ENCODE measurements around the gene CD96. TPM values are rescaled to one million over a fixed set of nuclear protein-coding genes. Genes with fewer than 3 reads are reported as not detected.
"Not testable (repeated sequence)": the region's sequence is repeated elsewhere in the genome, so short reads cannot be mapped to it uniquely, and the experiment has no call there.

Gene CD96
- total and polyA plus RNA-seq, 2 donors: 2.1 to 7.6 TPM

DNA sequence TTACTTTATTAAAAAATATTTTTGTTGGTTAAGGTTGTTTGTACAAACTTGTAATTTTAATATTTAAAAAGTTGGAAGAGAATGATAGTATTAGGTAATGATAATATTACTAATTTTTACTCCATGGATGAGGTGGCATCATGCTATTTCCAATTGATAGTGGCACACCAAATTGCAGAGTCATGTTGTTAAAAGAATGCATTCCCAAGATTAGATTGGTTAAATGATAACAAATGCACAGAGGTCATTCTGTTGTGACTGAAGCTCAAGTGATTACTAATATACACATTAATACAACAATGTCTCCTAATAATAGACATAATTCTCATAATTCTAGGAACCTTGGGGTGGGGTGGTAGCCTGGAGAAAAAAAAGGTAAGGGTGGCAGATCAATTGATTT is 126.3 kb downstream of the CD96 start:
- no peaks in the 10 kb centered on the region for H3K4me1 ChIP-seq (ENCODE audit: insufficient read depth)
- no peaks in the 10 kb centered on the region for H3K36me3 ChIP-seq (ENCODE audit: insufficient read depth)
- H3K4me3 ChIP-seq (ENCODE audit: low read depth, low read length): no peak overlapping the region
- H3K27ac ChIP-seq (ENCODE audit: low read depth): no peak overlapping the region
- no peak for DNase-seq (ENCODE audit: extremely low spot score)

GRCh38 chr3:111668888-111669488 is 127.0 kb downstream of the CD96 start:
- H3K4me1 ChIP-seq (ENCODE audit: insufficient read depth): no peaks in the 10 kb centered on the region
- 29% methylated on average over 5 of the region's 5 CpGs for WGBS
- no peaks in the 10 kb centered on the region for H3K36me3 ChIP-seq (ENCODE audit: insufficient read depth)
- H3K27ac ChIP-seq (ENCODE audit: low read depth): peak overlapping the region; percentile 23
- DNase-seq (ENCODE audit: extremely low spot score): no peak
- no peak overlapping the region for H3K4me3 ChIP-seq (ENCODE audit: low read depth, low read length)

DNA sequence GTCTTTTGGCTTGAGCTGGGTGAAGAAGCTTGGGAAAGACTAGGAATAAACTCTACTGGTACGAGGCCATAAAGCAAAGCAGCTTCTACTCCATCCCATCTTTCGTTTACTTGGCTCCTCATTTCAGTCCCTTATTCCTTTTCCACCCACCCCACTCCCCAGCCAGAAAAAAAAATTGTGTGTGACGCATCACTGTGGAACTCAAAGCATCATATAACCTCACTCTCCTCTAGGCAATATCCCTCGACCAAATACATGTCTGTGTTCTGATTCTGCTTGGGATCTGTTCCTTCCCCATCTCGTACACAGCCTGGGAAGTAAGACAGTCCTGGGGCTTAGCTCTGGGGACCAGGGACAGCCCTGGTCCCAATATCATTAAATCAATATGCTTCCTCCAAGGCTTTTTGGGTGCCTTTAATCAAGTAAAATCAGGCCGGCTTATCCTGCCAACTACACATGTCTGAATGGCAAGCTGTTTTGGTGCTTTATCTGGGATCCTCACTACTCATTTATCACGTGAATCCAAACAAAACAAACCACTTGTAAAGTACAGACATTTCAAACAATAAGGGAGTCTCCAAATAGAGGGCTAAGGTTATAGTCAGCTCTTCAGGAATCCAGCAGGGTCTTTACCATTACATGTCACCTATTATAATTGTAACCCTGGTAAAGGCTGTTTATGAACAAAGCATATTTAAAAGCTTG is 128.1 kb downstream of the CD96 start:
- 66% methylated on average over 7 of the region's 7 CpGs for WGBS
- Histone ChIP-seq H3K27ac (ENCODE audit: low read depth) (no peak overlapping the region), H3K36me3 (ENCODE audit: insufficient read depth) (no peaks in the 10 kb centered on the region), H3K4me3 (ENCODE audit: low read depth, low read length) (no peak overlapping the region), H3K4me1 (ENCODE audit: insufficient read depth) (no peaks in the 10 kb centered on the region)
- DNase-seq (ENCODE audit: extremely low spot score): no peak

DNA sequence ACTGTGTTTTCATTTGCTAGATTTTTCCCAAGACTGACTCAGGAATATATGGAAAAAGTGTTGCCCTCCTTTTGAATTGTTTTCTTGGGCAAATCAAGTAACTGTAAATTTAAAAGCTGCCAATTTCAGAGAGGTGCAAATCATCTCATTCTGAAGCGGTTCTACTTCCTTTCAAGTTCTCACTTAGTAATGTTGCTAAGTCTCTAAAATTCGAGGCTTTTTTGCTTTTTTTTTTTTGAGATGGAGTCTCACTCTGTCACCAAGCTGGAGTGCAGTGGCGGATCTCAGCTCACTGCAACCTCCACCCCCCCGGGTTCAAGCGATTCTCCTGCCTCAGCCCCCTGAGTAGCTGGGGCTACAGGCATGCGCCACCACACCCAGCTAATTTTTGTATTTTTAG is 130.5 kb downstream of the CD96 start:
- WGBS: 84% methylated on average over 6 of the region's 6 CpGs
- not testable (repeated sequence) for H3K36me3 ChIP-seq (ENCODE audit: insufficient read depth); H3K4me1 ChIP-seq (ENCODE audit: insufficient read depth); H3K27ac ChIP-seq (ENCODE audit: low read depth); H3K4me3 ChIP-seq (ENCODE audit: low read depth, low read length); DNase-seq (ENCODE audit: extremely low spot score)

- Histone ChIP-seq H3K36me3 (ENCODE audit: insufficient read depth) (no peaks in the 10 kb centered on the region), H3K4me1 (ENCODE audit: insufficient read depth) (no peaks in the 10 kb centered on the region), H3K27ac (ENCODE audit: low read depth) (no peak overlapping the region), H3K4me3 (ENCODE audit: low read depth, low read length) (peak overlapping the region; percentile 1)
- DNase-seq (ENCODE audit: extremely low spot score): no peak
- 43% methylated on average over 1 of the region's 1 CpG for WGBS
Observed at GRCh38 chr3:111675846-111676210, 133.8 kb downstream of the CD96 start.

- H3K27ac ChIP-seq (ENCODE audit: low read depth): no peak overlapping the region
- H3K4me1 ChIP-seq (ENCODE audit: insufficient read depth): no peaks in the 10 kb centered on the region
- no peak for DNase-seq (ENCODE audit: extremely low spot score)
- 58% methylated on average over 8 of the region's 8 CpGs for WGBS
- peak overlapping the region; percentile 1 for H3K4me3 ChIP-seq (ENCODE audit: low read depth, low read length)
- no peaks in the 10 kb centered on the region for H3K36me3 ChIP-seq (ENCODE audit: insufficient read depth)
Observed at GRCh38 chr3:111676211-111677006, 134.4 kb downstream of the CD96 start.

- Histone ChIP-seq H3K4me1 (ENCODE audit: insufficient read depth) (no peaks in the 10 kb centered on the region), H3K36me3 (ENCODE audit: insufficient read depth) (no peaks in the 10 kb centered on the region), H3K4me3 (ENCODE audit: low read depth, low read length) (no peak overlapping the region), H3K27ac (ENCODE audit: low read depth) (no peak overlapping the region)
- 86% methylated on average over 4 of the region's 4 CpGs for whole genome bisulfite sequencing
- no peak for DNase-seq (ENCODE audit: extremely low spot score)
Observed at GRCh38 chr3:111677007-111677392, 135.0 kb downstream of the CD96 start.

GRCh38 chr3:111681661-111682426 is 139.8 kb downstream of the CD96 start:
- DNase-seq (ENCODE audit: extremely low spot score): no peak
- H3K4me3 ChIP-seq (ENCODE audit: low read depth, low read length): no peak overlapping the region
- H3K36me3 ChIP-seq (ENCODE audit: insufficient read depth): no peaks in the 10 kb centered on the region
- H3K27ac ChIP-seq (ENCODE audit: low read depth): no peak overlapping the region
- 81% methylated on average over 7 of the region's 7 CpGs for WGBS
- no peaks in the 10 kb centered on the region for H3K4me1 ChIP-seq (ENCODE audit: insufficient read depth)

DNA sequence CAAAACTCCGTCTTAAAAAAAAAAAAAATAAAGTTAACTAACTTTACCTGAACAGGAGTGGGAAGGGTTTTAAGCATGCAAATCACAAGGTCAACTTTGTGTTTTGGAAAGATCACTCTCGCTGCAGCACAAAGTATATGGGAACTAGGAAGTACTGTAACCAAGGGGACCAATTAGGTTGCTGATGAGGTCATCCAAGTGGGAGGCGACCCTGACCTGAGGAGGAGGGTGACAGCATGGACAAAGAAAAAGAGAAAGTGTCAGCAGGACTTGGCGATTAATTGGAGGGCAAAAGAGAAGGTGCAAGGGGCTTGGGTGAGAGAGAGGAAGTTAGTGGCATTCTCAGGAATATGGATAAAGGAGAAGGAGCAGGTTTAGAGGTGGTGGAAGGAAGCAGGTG is 142.6 kb downstream of the CD96 start:
- H3K4me3 ChIP-seq (ENCODE audit: low read depth, low read length): no peak overlapping the region
- no peak for DNase-seq (ENCODE audit: extremely low spot score)
- no peak overlapping the region for H3K27ac ChIP-seq (ENCODE audit: low read depth)
- H3K4me1 ChIP-seq (ENCODE audit: insufficient read depth): no peaks in the 10 kb centered on the region
- WGBS: 87% methylated on average over 4 of the region's 4 CpGs
- no peaks in the 10 kb centered on the region for H3K36me3 ChIP-seq (ENCODE audit: insufficient read depth)

GRCh38 chr3:111688190-111688800 is 146.3 kb downstream of the CD96 start:
- no peak overlapping the region for H3K4me3 ChIP-seq (ENCODE audit: low read depth, low read length)
- no peak overlapping the region for H3K27ac ChIP-seq (ENCODE audit: low read depth)
- H3K4me1 ChIP-seq (ENCODE audit: insufficient read depth): no peaks in the 10 kb centered on the region
- no peaks in the 10 kb centered on the region for H3K36me3 ChIP-seq (ENCODE audit: insufficient read depth)
- 94% methylated on average over 2 of the region's 2 CpGs for WGBS
- DNase-seq (ENCODE audit: extremely low spot score): no peak

DNA sequence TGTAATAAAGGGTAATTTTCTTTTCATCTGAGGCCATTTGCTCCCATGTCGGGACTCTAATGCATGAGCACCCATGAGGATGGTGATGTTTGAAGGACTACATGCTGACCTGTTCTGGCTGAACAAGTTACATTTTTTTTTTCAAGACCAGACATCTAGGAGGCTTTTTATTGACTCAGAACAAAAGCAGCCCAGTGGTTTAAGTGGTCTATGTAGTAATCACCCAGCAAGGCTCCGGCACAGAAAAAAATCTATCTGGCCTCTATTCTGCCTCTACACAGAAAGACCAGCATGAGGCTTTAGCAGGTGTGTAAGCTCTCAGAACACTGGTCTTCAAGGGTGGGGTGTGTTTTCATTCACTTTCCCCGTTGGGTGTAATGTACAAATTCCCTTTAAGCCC is 148.2 kb downstream of the CD96 start:
- Histone ChIP-seq H3K36me3 (ENCODE audit: insufficient read depth) (no peaks in the 10 kb centered on the region), H3K4me1 (ENCODE audit: insufficient read depth) (no peaks in the 10 kb centered on the region), H3K4me3 (ENCODE audit: low read depth, low read length) (no peak overlapping the region), H3K27ac (ENCODE audit: low read depth) (no peak overlapping the region)
- no peak for DNase-seq (ENCODE audit: extremely low spot score)
- WGBS: 80% methylated on average over 3 of the region's 3 CpGs

GRCh38 chr3:111691293-111691909 is 149.4 kb downstream of the CD96 start:
- DNase-seq (ENCODE audit: extremely low spot score): no peak
- Histone ChIP-seq H3K4me1 (ENCODE audit: insufficient read depth) (no peaks in the 10 kb centered on the region), H3K27ac (ENCODE audit: low read depth) (no peak overlapping the region), H3K4me3 (ENCODE audit: low read depth, low read length) (no peak overlapping the region), H3K36me3 (ENCODE audit: insufficient read depth) (no peaks in the 10 kb centered on the region)
- 48% methylated on average over 2 of the region's 2 CpGs for WGBS
